Skeletal muscle cell (primary cell): Measurements from ENCODE around the gene KLF3.

Source experiments
- DNase-seq: peaks from one replicate; pipeline ENCODE4 v3.0.0-alpha.2; 2010; ENCODE audit warnings: low read depth
- H3K4me3 ChIP-seq: 2 replicates; pipeline ENCODE4 v1.5.1; 2011; ENCODE audit warnings: low read depth, mild to moderate bottlenecking, control low read depth, low read length, moderate library complexity

KLF3 gene

DNA sequence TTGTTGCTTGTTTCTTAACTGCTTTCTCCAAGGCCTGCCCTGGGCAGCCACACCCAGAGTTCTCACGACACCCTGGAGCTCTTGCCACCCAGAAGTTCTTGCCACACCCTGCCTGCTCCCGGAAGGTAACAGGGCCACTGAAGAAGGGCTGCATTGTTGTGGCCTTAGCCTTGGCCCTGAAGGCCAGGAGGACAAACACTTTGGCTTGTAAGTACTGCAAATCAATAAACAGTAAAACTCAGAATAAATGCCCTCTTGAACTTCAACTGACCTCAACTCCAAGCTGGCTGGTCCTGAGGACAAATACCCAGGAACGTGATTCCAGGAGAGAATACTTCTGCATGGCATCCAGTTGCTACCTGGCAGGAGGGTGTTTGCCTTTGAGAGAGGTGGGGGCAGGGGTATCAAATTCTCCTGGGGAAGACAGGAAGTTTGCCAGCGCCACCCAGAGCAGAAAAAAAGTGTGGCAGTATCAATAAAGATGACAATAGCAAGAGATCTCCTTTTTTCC is 64.7 kb downstream of the KLF3 start:
- H3K4me3 ChIP-seq = no peak overlapping the region
- no peak for DNase-seq

DNA sequence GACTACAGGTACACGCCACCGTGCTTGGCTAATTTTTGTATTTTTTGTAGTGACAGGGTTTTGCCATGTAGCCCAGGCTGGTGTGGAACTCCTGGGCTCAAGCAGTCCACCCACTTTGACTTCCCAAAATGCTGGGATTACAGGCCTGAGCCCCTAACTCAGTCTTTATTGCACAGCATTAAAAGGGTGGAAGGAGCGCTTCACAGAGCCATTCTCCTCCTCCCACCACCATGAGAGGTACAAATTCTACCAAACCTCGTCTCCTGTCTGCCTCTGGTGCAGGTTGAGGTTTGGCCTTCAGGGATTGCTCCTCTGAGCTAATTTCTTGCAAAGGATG is 66.5 kb downstream of the KLF3 start:
- no peak overlapping the region for H3K4me3 ChIP-seq
- no peak for DNase-seq

DNA sequence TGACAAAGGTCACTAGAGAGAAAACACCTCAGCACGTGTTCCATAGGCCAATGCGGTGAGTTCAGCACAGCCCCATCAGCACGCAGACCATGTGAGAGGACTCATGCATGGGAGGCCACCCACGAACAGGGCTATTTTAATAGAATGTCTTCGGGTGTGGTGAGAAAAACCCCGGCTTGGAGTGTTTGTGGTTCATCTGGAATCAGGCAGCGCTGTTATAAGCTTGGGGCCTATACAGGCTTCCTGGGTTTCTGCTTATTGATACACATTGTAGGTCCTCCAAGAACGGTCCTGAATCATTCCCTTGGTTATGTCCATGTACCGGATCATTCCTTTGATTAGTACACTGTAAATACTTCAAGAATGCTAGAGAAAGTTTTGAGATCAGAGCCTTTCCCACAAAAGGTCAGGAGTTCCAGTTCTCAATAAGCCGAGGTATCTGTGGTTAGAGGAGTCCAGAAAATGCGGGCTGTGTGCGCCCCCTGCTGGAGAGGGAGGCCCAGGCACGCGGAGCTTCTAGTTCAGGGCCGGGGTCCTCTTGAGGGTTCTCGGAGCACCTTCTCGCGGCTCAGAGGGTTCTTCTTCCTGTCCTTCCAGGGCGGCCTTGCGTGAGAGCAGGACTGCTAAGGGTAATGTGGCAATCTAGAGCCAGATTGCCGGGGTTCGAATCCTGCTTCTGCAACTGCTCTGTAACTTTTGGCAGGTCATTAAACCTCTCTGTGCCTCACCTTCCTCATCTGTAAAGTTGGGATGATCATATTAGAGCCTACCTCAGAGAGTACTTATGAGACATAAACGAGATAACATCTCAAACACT is 67.0 kb downstream of the KLF3 start:
- no peak overlapping the region for H3K4me3 ChIP-seq
- peak; percentile 89 for DNase-seq

DNA sequence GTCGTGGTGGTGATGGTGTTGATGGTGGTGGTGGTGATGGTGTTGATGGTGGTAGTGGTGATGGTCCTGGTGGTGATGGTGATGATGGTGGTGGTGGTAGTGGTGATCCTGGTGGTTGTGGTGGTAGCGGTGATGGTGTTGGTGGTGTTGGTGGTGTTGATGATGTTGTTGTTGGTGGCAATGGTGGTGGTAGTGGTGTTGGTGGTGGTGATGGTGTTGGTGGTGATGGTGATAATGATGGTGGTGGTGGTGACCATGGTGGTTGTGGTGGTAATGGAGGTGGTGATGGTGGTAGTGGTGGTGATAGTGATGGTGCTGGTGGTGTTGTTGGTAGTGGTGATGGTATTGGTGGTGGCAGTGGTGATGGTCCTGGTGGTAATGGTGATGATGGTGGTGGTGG is 69.7 kb downstream of the KLF3 start:
- no peak for DNase-seq
- no peak overlapping the region for H3K4me3 ChIP-seq

DNA sequence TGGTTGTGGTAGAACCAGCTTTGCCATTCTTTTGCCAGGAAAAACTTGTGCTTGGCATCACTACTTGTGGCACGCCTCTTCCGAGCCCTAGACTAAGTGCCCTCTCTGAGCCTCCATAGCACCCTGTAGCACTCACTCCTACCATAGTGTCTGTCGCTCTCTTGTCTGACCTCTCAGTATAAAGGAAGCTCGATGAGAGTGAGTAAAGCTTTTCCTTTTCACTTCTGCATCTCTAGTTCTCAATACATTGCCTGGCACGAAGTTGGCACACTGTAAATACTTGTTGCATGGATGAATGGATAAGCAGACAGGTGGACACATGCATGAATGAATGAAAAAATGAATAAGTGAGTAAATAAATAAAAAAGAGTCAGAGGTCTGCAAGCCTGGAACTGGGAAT is 70.4 kb downstream of the KLF3 start:
- no peak for DNase-seq
- no peak overlapping the region for H3K4me3 ChIP-seq

DNA sequence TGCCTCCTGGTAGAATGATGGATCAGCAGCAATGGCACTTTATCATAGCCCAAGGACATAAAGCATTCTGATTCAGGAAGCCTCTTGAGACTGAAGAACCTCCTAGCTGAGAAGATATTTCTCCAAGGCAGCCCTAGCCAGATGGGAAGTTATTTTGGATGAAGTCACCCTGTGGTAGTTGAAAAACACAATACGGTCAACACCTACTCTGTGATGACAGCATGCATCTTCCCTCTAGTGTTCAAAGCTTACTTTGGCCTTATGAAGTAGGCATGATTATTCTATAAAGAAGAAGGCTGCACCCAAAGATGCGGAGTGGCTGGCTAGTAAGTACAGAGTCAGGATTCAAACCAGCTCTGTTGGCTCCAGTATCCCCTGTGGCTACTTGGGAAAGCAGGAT is 70.9 kb downstream of the KLF3 start:
- no peak for DNase-seq

DNA sequence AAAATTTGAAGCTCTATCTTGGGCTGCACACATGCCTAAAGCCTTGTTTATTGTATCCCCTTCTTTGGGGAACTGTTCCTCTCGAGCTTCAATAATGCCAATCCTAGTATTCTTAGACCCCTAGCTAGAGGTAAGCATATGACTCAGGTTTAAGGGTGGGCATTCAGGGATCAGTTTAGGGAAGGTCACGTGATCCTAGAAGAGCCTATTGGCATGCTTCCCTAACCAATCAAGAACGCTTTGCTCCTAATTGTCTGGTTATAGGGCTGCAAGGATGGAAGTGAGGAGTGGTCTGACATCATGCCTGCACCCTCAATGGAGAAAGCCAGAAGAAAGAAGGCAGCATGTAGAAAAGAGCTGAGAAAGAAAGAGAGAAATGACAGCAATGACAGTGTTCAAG is 71.9 kb downstream of the KLF3 start:
- DNase-seq = no peak
- H3K4me3 ChIP-seq = no peak overlapping the region

More for the DNA sequence above, 70.9 kb downstream of the KLF3 start:
- H3K4me3 ChIP-seq = no peak overlapping the region

DNA sequence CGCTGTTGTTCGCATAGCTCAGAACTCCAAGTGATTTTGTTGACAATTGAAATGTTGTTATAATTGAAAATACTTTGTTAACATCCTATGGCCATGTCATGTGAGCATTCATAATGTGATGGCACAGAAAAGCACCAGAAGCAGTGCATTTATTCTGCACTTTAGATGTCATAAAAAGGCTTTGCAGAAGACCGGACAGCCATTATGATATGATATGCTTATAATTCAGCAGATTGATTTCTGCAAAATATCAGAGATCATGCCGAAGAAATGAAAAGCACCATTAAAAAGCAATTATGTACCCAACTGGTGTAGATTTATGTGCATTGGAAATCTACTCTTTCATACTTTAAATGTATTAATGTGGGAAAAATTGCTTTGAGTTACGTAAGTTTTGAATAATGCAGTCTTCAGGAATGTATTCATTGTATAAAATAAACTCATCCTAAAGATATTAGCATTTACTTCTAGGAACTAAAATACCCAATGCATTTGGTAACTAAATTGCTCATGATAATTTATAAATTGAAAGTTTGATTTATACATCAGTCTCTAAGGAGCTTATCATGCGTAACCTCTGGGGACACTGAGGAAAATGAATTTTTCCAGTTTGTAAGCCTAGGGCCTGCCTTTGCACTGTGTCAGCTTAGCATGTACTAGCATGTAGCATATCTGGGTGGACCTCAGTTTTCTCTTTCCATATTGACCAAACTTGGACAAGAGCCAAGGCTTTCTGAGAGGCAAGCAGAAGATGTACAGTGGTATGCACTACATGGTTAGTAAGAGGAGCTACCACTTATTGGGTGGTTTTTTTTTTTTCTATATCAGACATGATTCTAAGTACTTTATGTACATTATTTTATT is 75.2 kb downstream of the KLF3 start:
- DNase-seq = no peak
- no peak overlapping the region for H3K4me3 ChIP-seq

DNA sequence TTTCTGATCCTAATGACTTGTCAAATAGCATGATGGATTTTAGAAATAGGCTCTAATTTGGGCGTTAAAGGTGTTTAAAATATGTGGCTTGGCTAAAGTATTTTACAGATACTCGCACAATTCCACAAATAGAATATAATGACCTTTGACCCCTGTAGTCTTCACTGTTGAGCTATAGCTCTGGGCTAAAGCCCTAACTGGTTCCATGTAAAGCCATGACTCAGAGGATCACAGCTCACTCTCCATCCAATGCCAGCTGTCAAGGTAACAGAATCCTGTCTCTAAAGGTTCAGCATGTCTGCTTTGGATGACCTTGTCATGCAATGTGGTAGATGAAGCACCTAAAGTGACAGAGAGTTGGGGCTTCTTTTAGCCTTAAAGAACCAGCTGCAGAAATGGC is 76.3 kb downstream of the KLF3 start:
- no peak overlapping the region for H3K4me3 ChIP-seq
- DNase-seq = no peak

DNA sequence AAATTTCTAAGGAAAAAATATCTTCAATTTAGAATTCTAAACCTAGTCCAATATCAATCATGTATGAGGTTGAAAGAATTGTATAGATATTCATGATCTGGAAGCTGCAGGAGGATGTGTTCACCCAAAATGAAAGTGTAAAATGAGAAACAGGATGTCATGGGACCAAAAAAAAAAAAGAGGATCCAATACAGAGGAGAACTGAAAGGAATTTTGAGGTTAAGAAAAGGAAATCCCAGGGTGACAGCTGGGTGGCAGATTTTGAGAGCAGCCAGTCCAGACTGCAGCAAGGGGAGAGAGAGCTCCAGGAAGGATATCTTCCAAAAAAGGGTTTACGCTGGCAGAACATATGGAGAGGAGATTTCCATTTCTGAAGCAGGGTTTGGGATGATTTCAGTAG is 79.9 kb downstream of the KLF3 start:
- no peak overlapping the region for H3K4me3 ChIP-seq

DNA sequence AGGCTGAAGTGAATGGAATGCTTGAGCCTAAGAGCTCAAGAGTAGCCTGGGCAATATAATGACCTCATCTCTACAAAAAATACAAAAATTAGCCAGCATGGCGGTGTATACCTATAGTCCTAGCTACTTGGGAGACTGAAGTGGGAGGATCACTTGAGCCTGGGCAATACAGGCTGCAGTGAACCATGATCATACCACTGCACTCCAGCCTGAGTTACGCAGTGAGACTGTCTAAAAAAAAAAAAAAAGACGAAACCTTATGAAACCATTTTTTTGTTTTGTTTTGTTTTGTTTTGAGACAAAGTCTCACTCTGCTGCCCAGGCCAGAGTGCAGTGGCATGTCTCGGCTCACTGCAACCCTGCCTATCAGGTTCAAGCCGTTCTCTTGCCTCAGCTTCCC is 81.9 kb downstream of the KLF3 start:
- DNase-seq = no peak
- H3K4me3 ChIP-seq = no peak overlapping the region

More for the DNA sequence above, 79.9 kb downstream of the KLF3 start:
- DNase-seq = no peak

DNA sequence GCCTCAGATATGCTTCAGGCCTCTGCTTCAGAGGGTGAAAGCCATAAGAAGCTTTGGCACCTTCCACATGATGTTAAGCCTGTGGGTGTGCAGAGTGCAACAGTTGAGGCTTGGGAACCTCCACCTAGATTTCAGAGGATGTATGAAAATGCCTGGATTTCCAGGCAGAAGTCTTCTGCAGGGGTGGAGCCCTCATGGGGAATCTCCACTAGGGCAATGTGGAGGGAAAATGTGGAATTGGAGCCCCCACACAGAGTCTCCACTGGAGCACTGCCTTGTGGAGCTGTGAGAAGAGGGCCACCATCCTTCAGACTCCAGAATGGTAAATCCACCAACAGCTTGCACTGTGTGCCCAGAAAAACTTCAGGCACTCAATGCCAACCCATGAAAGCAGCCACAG is 83.6 kb downstream of the KLF3 start:
- no peak overlapping the region for H3K4me3 ChIP-seq
- no peak for DNase-seq

DNA sequence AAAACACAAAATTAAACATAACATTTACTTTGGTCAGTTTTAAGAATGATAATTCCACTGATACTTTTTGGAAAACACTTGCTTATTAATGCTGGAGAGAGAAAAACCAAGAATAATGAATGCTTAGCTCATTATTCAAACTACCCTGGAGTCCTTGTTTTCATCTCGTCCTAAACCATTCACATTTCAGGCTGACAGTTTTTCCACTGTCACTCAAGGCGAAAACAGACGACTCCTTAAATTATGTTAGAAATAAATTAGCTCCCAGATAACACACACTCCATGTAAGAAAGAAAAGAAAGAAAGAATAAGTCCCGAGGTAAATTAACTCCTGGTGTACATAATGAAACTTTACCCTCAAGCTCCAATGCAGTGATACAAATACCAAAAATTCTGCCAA is 85.3 kb downstream of the KLF3 start:
- H3K4me3 ChIP-seq = no peak overlapping the region
- DNase-seq = no peak
